Measurements from ENCODE around the gene BRCA1. TPM values are rescaled to one million over a fixed set of nuclear protein-coding genes. Genes with fewer than 3 reads are reported as not detected.

Gene BRCA1
- polyA plus RNA-seq, 1 donor from 2014 or later = 1.0 TPM

DNA sequence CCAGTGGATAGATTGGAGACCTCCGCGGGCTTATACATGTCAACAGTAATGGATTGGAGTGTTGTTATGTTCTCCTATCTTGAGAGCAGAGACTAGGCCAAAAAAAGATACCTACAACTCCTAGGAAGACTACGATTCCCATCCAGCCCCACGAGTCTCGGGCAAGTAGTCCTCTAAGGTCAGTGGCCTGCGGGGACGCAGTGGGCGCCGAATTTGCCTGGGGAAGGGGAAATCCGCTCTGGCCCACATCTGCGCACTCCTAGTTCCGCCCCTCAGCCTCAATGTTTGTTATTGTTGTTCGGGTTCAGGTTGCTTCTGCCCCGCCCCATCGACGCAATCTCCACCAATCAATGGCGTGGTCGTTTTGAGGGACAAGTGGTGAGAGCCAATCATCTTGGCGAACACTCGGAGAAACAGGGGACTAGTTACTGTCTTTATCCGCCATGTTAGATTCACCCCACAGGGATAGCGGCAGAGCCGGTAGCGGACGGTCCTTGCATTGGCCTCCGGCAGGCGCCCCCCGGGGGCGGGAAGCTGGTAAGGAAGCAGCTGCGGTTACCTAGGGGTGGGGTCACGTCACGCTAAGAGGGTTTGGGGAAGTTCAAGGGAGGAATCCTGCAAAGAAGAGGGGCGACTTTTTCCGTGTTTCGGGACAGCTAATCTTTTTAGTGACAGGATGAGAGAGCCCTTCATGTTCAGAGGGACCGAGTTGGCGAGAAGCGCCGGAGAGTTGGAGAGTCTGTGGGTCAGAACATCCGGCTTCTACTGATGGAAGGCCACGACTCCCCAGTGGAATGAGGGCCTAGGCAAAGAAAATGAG, 45.8 kb upstream of the BRCA1 start, which contains the start of gene NBR1:
Gene NBR1 (plus strand): TSS at position 449 of the 820 bp plus-strand sequence. CDS start 4,586 bp downstream, outside the sequence.
- Histone ChIP-seq H3K9me2 (ENCODE audit: insufficient read depth, low read length) (no peaks in the 10 kb centered on the region), H3K36me3 (ENCODE audit: insufficient read depth, low read length) (no peaks in the 10 kb centered on the region), H3K27ac (ENCODE audit: low read length) (peak within 1 kb of the TSS; percentile 98), H4K20me1 (ENCODE audit: insufficient read depth) (no peaks in the 10 kb centered on the region), H3K9ac (ENCODE audit: low read length) (peak within 1 kb of the TSS; percentile 90), H3K27me3 (ENCODE audit: insufficient read depth, low read depth, low read length) (no peaks in the 10 kb centered on the region), H3F3A (ENCODE audit: insufficient read depth, low read length, poor library complexity, severe bottlenecking) (peaks cover 8% of the 10 kb centered on the region), H3K4me3 (ENCODE audit: low read length) (peak within 1 kb of the TSS; percentile 74), H2AFZ (ENCODE audit: low read depth, low read length) (peak within 1 kb of the TSS; percentile 74), H3K9me3 (ENCODE audit: low read length) (no peaks in the 10 kb centered on the region), H3K79me2 (replicated peaks; ENCODE audit: insufficient read depth, low read length) (peaks cover 35% of the 10 kb centered on the region), H3K4me2 (ENCODE audit: low read length) (peak within 1 kb of the TSS; percentile 93)
- peak; percentile 62 for TF ChIP-seq REST (IDR thresholded peaks at IDR 0.05; ENCODE audit: borderline replicate concordance)
- TF ChIP-seq, protein P1, sequence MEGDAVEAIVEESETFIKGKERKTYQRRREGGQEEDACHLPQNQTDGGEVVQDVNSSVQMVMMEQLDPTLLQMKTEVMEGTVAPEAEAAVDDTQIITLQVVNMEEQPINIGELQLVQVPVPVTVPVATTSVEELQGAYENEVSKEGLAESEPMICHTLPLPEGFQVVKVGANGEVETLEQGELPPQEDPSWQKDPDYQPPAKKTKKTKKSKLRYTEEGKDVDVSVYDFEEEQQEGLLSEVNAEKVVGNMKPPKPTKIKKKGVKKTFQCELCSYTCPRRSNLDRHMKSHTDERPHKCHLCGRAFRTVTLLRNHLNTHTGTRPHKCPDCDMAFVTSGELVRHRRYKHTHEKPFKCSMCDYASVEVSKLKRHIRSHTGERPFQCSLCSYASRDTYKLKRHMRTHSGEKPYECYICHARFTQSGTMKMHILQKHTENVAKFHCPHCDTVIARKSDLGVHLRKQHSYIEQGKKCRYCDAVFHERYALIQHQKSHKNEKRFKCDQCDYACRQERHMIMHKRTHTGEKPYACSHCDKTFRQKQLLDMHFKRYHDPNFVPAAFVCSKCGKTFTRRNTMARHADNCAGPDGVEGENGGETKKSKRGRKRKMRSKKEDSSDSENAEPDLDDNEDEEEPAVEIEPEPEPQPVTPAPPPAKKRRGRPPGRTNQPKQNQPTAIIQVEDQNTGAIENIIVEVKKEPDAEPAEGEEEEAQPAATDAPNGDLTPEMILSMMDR (IDR thresholded peaks at IDR 0.05; ENCODE audit: poor library complexity, severe bottlenecking) = peak; percentile 67
- peak; percentile 45 for TF ChIP-seq MXI1 (conservative IDR thresholded peaks at IDR 0.05; ENCODE audit: poor library complexity, severe bottlenecking)
- no peak for TF ChIP-seq EZH2 (IDR thresholded peaks at IDR 0.05; ENCODE audit: borderline replicate concordance, insufficient read depth, low read length, poor library complexity, severe bottlenecking)
- peak; percentile 67 for TF ChIP-seq RAD21 (conservative IDR thresholded peaks at IDR 0.05)
- peak; percentile 73 for TF ChIP-seq SMC3 (conservative IDR thresholded peaks at IDR 0.05; ENCODE audit: poor library complexity)
- TF ChIP-seq EP300 (conservative IDR thresholded peaks at IDR 0.05; ENCODE audit: poor library complexity, severe bottlenecking) = no peak
- peak; percentile 90 for TF ChIP-seq POLR2AphosphoS5 (IDR thresholded peaks at IDR 0.05)
- TF ChIP-seq TAF1 (IDR thresholded peaks at IDR 0.05; ENCODE audit: low read depth) = peak; percentile 85

GRCh38 chr17:43170140-43170765, 45.1 kb upstream of the BRCA1 start:
- Histone ChIP-seq H3K27ac (ENCODE audit: low read length) (peak overlapping the region; percentile 98), H4K20me1 (ENCODE audit: insufficient read depth) (no peaks in the 10 kb centered on the region), H3K9me3 (ENCODE audit: low read length) (no peaks in the 10 kb centered on the region), H3K27me3 (ENCODE audit: insufficient read depth, low read depth, low read length) (no peaks in the 10 kb centered on the region), H3K79me2 (replicated peaks; ENCODE audit: insufficient read depth, low read length) (peaks cover 35% of the 10 kb centered on the region), H3F3A (ENCODE audit: insufficient read depth, low read length, poor library complexity, severe bottlenecking) (peaks cover 8% of the 10 kb centered on the region), H3K4me3 (ENCODE audit: low read length) (peak overlapping the region; percentile 74), H3K36me3 (ENCODE audit: insufficient read depth, low read length) (no peaks in the 10 kb centered on the region), H3K9ac (ENCODE audit: low read length) (peak overlapping the region; percentile 90), H3K9me2 (ENCODE audit: insufficient read depth, low read length) (no peaks in the 10 kb centered on the region), H2AFZ (ENCODE audit: low read depth, low read length) (peak overlapping the region; percentile 74), H3K4me2 (ENCODE audit: low read length) (peak overlapping the region; percentile 69)
- TF ChIP-seq POLR2AphosphoS5 (IDR thresholded peaks at IDR 0.05) (peak; percentile 87), MXI1 (conservative IDR thresholded peaks at IDR 0.05; ENCODE audit: poor library complexity, severe bottlenecking) (peak; percentile 96), REST (IDR thresholded peaks at IDR 0.05; ENCODE audit: borderline replicate concordance) (peak; percentile 65), RAD21 (conservative IDR thresholded peaks at IDR 0.05) (peak; percentile 40), EZH2 (IDR thresholded peaks at IDR 0.05; ENCODE audit: borderline replicate concordance, insufficient read depth, low read length, poor library complexity, severe bottlenecking) (no peak), TAF1 (IDR thresholded peaks at IDR 0.05; ENCODE audit: low read depth) (no peak), EP300 (conservative IDR thresholded peaks at IDR 0.05; ENCODE audit: poor library complexity, severe bottlenecking) (peak; percentile 32), SMC3 (conservative IDR thresholded peaks at IDR 0.05; ENCODE audit: poor library complexity) (no peak)
- TF ChIP-seq, protein P1 (IDR thresholded peaks at IDR 0.05; ENCODE audit: poor library complexity, severe bottlenecking) = no peak

Measured in neural cell (in vitro differentiated cells).